ENCODE data around the gene CDKN2D.

Gene CDKN2D

GRCh38 chr19:10583036-10583776, 14.4 kb upstream of the CDKN2D start:
- Histone ChIP-seq H4K91ac (ENCODE audit: low read depth, low read length) (no peak overlapping the region), H3K27me3 (ENCODE audit: insufficient read depth, low read length) (no peaks in the 10 kb centered on the region), H3K9me3 (ENCODE audit: insufficient read depth, low read depth, low read length) (peaks cover 3% of the 10 kb centered on the region), H3K23ac (ENCODE audit: low read length) (no peak overlapping the region), H3K79me1 (ENCODE audit: low read length) (peaks cover 3% of the 10 kb centered on the region), H3K4me1 (ENCODE audit: control insufficient read depth in 1 of 2, insufficient read depth in 2 of 2, low read length in 2 of 2) (peaks cover 0 to 7% of the 10 kb centered on the region in 2 experiments), H2BK5ac (ENCODE audit: low read depth, low read length, poor library complexity) (no peak overlapping the region), H3K4me2 (ENCODE audit: low read length) (no peak overlapping the region), H4K8ac (ENCODE audit: low read depth, low read length) (no peak overlapping the region), H3K27ac (ENCODE audit: low read depth, low read length) (no peak overlapping the region), H3K9ac (ENCODE audit: low read length) (no peak overlapping the region), H2AK5ac (ENCODE audit: low read length) (no peak overlapping the region), H4K12ac (ENCODE audit: low read depth, low read length) (no peak overlapping the region), H3K79me2 (ENCODE audit: control insufficient read depth, insufficient read depth, low read length, poor library complexity) (peaks cover 4% of the 10 kb centered on the region), H3K4me3 (ENCODE audit: low read depth, low read length) (no peak overlapping the region), H2AFZ (ENCODE audit: insufficient read depth, low read length, poor library complexity) (no peak overlapping the region), H3K18ac (ENCODE audit: low read length) (no peak overlapping the region), H2BK120ac (ENCODE audit: insufficient read depth, low read length, poor library complexity) (no peak overlapping the region), H3K36me3 (ENCODE audit: control insufficient read depth in 1 of 2, insufficient read depth in 2 of 2, low read length in 2 of 2) (peaks cover 36 to 40% of the 10 kb centered on the region in 2 experiments), H2BK12ac (ENCODE audit: low read length) (no peak overlapping the region), H3K14ac (ENCODE audit: low read length) (no peak overlapping the region), H3K4ac (ENCODE audit: low read depth, low read length) (no peak overlapping the region)
- no peak for DNase-seq
- WGBS (ENCODE audit: extremely low coverage, insufficient coverage, insufficient read length): no CpG with 5 or more reads among the region's 9 CpGs

- Histone ChIP-seq H3K14ac (ENCODE audit: low read length) (no peak overlapping the region), H3K79me1 (ENCODE audit: low read length) (peaks cover 3% of the 10 kb centered on the region), H4K8ac (ENCODE audit: low read depth, low read length) (no peak overlapping the region), H3K18ac (ENCODE audit: low read length) (no peak overlapping the region), H4K91ac (ENCODE audit: low read depth, low read length) (no peak overlapping the region), H3K23ac (ENCODE audit: low read length) (no peak overlapping the region), H3K9me3 (ENCODE audit: insufficient read depth, low read depth, low read length) (peaks cover 3% of the 10 kb centered on the region), H3K27me3 (ENCODE audit: insufficient read depth, low read length) (no peaks in the 10 kb centered on the region), H2AK5ac (ENCODE audit: low read length) (no peak overlapping the region), H3K4me3 (ENCODE audit: low read depth, low read length) (no peak overlapping the region), H3K27ac (ENCODE audit: low read depth, low read length) (no peak overlapping the region), H3K9ac (ENCODE audit: low read length) (no peak overlapping the region), H3K79me2 (ENCODE audit: control insufficient read depth, insufficient read depth, low read length, poor library complexity) (peaks cover 3% of the 10 kb centered on the region), H2BK5ac (ENCODE audit: low read depth, low read length, poor library complexity) (no peak overlapping the region), H4K12ac (ENCODE audit: low read depth, low read length) (no peak overlapping the region), H3K36me3 (ENCODE audit: control insufficient read depth in 1 of 2, insufficient read depth in 2 of 2, low read length in 2 of 2) (peaks cover 42 to 46% of the 10 kb centered on the region in 2 experiments), H3K4ac (ENCODE audit: low read depth, low read length) (no peak overlapping the region), H2AFZ (ENCODE audit: insufficient read depth, low read length, poor library complexity) (no peak overlapping the region), H3K4me2 (ENCODE audit: low read length) (no peak overlapping the region), H2BK12ac (ENCODE audit: low read length) (no peak overlapping the region), H2BK120ac (ENCODE audit: insufficient read depth, low read length, poor library complexity) (no peak overlapping the region), H3K4me1 (ENCODE audit: control insufficient read depth in 1 of 2, insufficient read depth in 2 of 2, low read length in 2 of 2) (peaks cover 0 to 7% of the 10 kb centered on the region in 2 experiments)
- DNase-seq: no peak
- no CpG with 5 or more reads among the region's 13 CpGs for whole genome bisulfite sequencing (ENCODE audit: extremely low coverage, insufficient coverage, insufficient read length)
Observed at GRCh38 chr19:10582091-10582490, 13.3 kb upstream of the CDKN2D start.

GRCh38 chr19:10580979-10581631, 12.3 kb upstream of the CDKN2D start:
- no peak overlapping the region for H2AFZ ChIP-seq (ENCODE audit: insufficient read depth, low read length, poor library complexity)
- H3K9ac ChIP-seq (ENCODE audit: low read length): no peak overlapping the region
- H4K12ac ChIP-seq (ENCODE audit: low read depth, low read length): no peak overlapping the region
- H2BK120ac ChIP-seq (ENCODE audit: insufficient read depth, low read length, poor library complexity): no peak overlapping the region
- peaks cover 0 to 5% of the 10 kb centered on the region in 2 experiments for H3K4me1 ChIP-seq (ENCODE audit: control insufficient read depth in 1 of 2, insufficient read depth in 2 of 2, low read length in 2 of 2)
- H3K4me3 ChIP-seq (ENCODE audit: low read depth, low read length): no peak overlapping the region
- H2BK5ac ChIP-seq (ENCODE audit: low read depth, low read length, poor library complexity): no peak overlapping the region
- no peaks in the 10 kb centered on the region for H3K27me3 ChIP-seq (ENCODE audit: insufficient read depth, low read length)
- H3K79me2 ChIP-seq (ENCODE audit: control insufficient read depth, insufficient read depth, low read length, poor library complexity): no peaks in the 10 kb centered on the region
- H3K36me3 ChIP-seq (ENCODE audit: control insufficient read depth in 1 of 2, insufficient read depth in 2 of 2, low read length in 2 of 2): peaks cover 46 to 50% of the 10 kb centered on the region in 2 experiments
- H3K27ac ChIP-seq (ENCODE audit: low read depth, low read length): no peak overlapping the region
- no CpG with 5 or more reads among the region's 31 CpGs for WGBS (ENCODE audit: extremely low coverage, insufficient coverage, insufficient read length)
- no peaks in the 10 kb centered on the region for H3K79me1 ChIP-seq (ENCODE audit: low read length)
- H3K4ac ChIP-seq (ENCODE audit: low read depth, low read length): no peak overlapping the region
- H3K4me2 ChIP-seq (ENCODE audit: low read length): no peak overlapping the region
- no peak overlapping the region for H3K14ac ChIP-seq (ENCODE audit: low read length)
- no peak overlapping the region for H4K8ac ChIP-seq (ENCODE audit: low read depth, low read length)
- H2BK12ac ChIP-seq (ENCODE audit: low read length): no peak overlapping the region
- H3K23ac ChIP-seq (ENCODE audit: low read length): no peak overlapping the region
- peak overlapping the region; percentile 20 for H2AK5ac ChIP-seq (ENCODE audit: low read length)
- DNase-seq: peak; percentile 92 to 97
- no peak overlapping the region for H4K91ac ChIP-seq (ENCODE audit: low read depth, low read length)
- H3K9me3 ChIP-seq (ENCODE audit: insufficient read depth, low read depth, low read length): peaks cover 3% of the 10 kb centered on the region
- H3K18ac ChIP-seq (ENCODE audit: low read length): no peak overlapping the region

- Histone ChIP-seq H2BK5ac (ENCODE audit: low read depth, low read length, poor library complexity) (no peak overlapping the region), H3K14ac (ENCODE audit: low read length) (no peak overlapping the region), H2BK12ac (ENCODE audit: low read length) (no peak overlapping the region), H2BK120ac (ENCODE audit: insufficient read depth, low read length, poor library complexity) (no peak overlapping the region), H3K9ac (ENCODE audit: low read length) (no peak overlapping the region), H4K91ac (ENCODE audit: low read depth, low read length) (no peak overlapping the region), H3K27me3 (ENCODE audit: insufficient read depth, low read length) (no peaks in the 10 kb centered on the region), H3K4me3 (ENCODE audit: low read depth, low read length) (no peak overlapping the region), H2AFZ (ENCODE audit: insufficient read depth, low read length, poor library complexity) (no peak overlapping the region), H3K18ac (ENCODE audit: low read length) (no peak overlapping the region), H3K4ac (ENCODE audit: low read depth, low read length) (no peak overlapping the region), H3K9me3 (ENCODE audit: insufficient read depth, low read depth, low read length) (peaks cover 2% of the 10 kb centered on the region), H4K12ac (ENCODE audit: low read depth, low read length) (no peak overlapping the region), H2AK5ac (ENCODE audit: low read length) (no peak overlapping the region), H3K36me3 (ENCODE audit: control insufficient read depth in 1 of 2, insufficient read depth in 2 of 2, low read length in 2 of 2) (peaks cover 49 to 53% of the 10 kb centered on the region in 2 experiments), H3K4me1 (ENCODE audit: control insufficient read depth in 1 of 2, insufficient read depth in 2 of 2, low read length in 2 of 2) (peaks cover 0 to 5% of the 10 kb centered on the region in 2 experiments), H3K79me1 (ENCODE audit: low read length) (no peaks in the 10 kb centered on the region), H3K23ac (ENCODE audit: low read length) (no peak overlapping the region), H4K8ac (ENCODE audit: low read depth, low read length) (no peak overlapping the region), H3K27ac (ENCODE audit: low read depth, low read length) (no peak overlapping the region), H3K4me2 (ENCODE audit: low read length) (no peak overlapping the region), H3K79me2 (ENCODE audit: control insufficient read depth, insufficient read depth, low read length, poor library complexity) (no peaks in the 10 kb centered on the region)
- no peak for DNase-seq
- WGBS (ENCODE audit: extremely low coverage, insufficient coverage, insufficient read length): no CpG with 5 or more reads among the region's 6 CpGs
Observed at GRCh38 chr19:10577951-10578350, 9.2 kb upstream of the CDKN2D start.

All from trophoblast cell (in vitro differentiated cells and primary cell).